Bronchial epithelial cell (primary cell): ENCODE measurements around the gene CALCR. TPM values are rescaled to one million over a fixed set of nuclear protein-coding genes. Genes with fewer than 3 reads are reported as not detected.

ENCODE experiments used
- DNase-seq: peaks from one replicate; pipeline ENCODE4 v3.0.0-alpha.2; 2010; ENCODE audit warnings: low read depth
- FAIRE-seq: peaks from 2 replicates; lab custom pipeline; 2011; peaks lifted over from hg19 to GRCh38; lab: Jason Lieb, UNC
- H3K27me3 ChIP-seq: 2 replicates; pipeline ENCODE4 v1.5.1; 2011; ENCODE audit warnings: low read length; ENCODE audit not compliant: control insufficient read depth, insufficient read depth
- H3K36me3 ChIP-seq: 2 replicates; pipeline ENCODE4 v1.5.1; 2011; ENCODE audit warnings: low read length; ENCODE audit not compliant: control insufficient read depth, insufficient read depth
- H3K4me3 ChIP-seq: 2 replicates; pipeline ENCODE4 v1.5.1; 2011; ENCODE audit warnings: mild to moderate bottlenecking, low read depth, low read length, control low read depth
- total RNA-seq: library from RNA; depleted of rRNA; stranded (reverse); fragments of >200 nt; gene quantifications from 2 replicates; pipeline ENCODE4 v1.2.1, GENCODE V29; 2014
- TF ChIP-seq, protein P1 (sequence below): IDR thresholded peaks from 2 replicates; pipeline ENCODE4 v1.5.1; 2011; ENCODE audit warnings: mild to moderate bottlenecking, moderate library complexity, low read length, control low read depth, inconsistent platforms; ENCODE audit not compliant: insufficient read depth, severe bottlenecking

Gene CALCR
- total RNA-seq, 1 donor from 2014 or later: not detected

DNA sequence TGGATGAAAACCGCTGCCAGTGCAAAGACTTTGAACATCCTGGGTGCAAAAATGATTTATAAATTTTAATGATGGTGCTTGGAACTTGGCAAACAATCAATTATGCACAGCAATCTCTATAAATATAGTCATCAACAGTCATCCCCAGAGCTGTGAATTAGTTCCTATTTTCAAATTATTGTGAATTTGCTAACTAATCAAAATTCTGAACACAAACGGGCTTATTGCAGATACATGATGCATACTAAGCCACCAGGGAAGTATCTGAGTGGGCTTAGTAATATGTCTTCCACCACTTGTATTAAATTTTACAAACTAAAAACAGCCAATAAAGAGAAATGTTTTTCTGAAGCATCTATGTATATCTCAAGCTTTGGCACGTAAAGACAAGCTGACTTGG is 165.2 kb downstream of the CALCR start:
- no peak for FAIRE-seq
- Histone ChIP-seq H3K36me3 (no peaks in the 10 kb centered on the region), H3K4me3 (no peak overlapping the region), H3K27me3 (no peaks in the 10 kb centered on the region)
- TF ChIP-seq, protein P1, sequence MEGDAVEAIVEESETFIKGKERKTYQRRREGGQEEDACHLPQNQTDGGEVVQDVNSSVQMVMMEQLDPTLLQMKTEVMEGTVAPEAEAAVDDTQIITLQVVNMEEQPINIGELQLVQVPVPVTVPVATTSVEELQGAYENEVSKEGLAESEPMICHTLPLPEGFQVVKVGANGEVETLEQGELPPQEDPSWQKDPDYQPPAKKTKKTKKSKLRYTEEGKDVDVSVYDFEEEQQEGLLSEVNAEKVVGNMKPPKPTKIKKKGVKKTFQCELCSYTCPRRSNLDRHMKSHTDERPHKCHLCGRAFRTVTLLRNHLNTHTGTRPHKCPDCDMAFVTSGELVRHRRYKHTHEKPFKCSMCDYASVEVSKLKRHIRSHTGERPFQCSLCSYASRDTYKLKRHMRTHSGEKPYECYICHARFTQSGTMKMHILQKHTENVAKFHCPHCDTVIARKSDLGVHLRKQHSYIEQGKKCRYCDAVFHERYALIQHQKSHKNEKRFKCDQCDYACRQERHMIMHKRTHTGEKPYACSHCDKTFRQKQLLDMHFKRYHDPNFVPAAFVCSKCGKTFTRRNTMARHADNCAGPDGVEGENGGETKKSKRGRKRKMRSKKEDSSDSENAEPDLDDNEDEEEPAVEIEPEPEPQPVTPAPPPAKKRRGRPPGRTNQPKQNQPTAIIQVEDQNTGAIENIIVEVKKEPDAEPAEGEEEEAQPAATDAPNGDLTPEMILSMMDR: no peak
- no peak for DNase-seq

DNA sequence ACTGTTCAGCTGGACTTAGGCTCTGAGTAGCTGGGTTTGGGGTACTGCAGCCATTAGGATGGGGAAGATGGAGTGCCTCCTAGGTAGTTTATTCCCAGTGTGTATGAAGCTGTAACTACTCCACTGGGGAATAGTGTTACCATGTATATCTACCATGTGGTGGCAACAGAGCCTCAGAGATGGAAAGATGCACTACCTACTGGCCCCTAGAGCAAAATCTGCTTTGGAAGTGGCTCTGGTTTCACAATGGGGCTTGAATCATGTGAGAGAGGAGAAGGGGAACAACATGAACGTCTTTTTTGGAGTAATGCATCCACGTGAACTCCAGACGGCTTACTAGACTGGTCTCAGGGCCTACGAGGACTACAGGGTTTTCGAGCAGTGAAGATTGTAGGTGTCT is 167.3 kb downstream of the CALCR start:
- no peaks in the 10 kb centered on the region for H3K27me3 ChIP-seq
- DNase-seq: no peak
- TF ChIP-seq, protein P1: no peak
- no peak for FAIRE-seq
- no peaks in the 10 kb centered on the region for H3K36me3 ChIP-seq
- no peak overlapping the region for H3K4me3 ChIP-seq

DNA sequence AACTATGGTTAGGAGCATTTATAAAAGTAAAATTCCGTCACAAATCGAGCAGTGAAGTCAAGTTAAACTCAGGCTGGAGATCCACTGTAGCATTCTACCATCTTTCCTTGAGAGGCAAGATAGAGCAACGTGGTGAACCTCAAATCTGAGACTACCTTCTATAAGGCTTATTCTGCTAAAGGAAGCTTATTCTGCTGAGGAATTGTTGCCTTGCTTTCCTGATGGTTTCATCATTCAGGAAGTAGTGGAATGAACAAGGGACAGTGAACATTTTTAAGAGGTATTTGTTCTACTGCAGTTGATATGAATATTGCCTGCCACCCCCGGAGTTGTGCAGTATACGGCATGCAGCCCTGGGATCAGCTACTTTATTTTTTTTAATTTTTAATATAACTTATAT is 171.6 kb downstream of the CALCR start:
- DNase-seq: no peak
- TF ChIP-seq, protein P1: no peak
- no peak for FAIRE-seq
- H3K27me3 ChIP-seq: no peaks in the 10 kb centered on the region
- H3K36me3 ChIP-seq: no peaks in the 10 kb centered on the region
- no peak overlapping the region for H3K4me3 ChIP-seq

DNA sequence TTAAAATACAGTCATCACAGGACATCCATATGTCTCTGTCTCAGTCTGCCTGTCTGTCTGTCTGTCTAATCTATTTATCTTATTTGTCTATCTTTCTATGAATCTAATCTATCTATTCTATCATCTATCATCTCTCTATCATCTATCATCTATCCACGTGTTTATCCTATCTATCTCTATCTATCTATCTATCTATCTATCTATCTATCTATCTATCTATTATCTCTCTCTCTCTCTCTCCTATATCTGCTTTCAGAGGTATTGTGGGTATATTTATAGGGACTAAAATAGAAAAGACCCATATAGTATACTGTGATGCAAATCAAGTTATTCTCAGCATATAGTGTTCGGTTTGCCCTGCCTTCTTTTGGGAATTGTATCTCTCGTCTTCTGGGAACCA is 174.9 kb downstream of the CALCR start:
- FAIRE-seq: no peak
- H3K27me3 ChIP-seq: no peaks in the 10 kb centered on the region
- H3K36me3 ChIP-seq: no peaks in the 10 kb centered on the region
- no peak overlapping the region for H3K4me3 ChIP-seq
- TF ChIP-seq, protein P1: no peak
- DNase-seq: no peak

DNA sequence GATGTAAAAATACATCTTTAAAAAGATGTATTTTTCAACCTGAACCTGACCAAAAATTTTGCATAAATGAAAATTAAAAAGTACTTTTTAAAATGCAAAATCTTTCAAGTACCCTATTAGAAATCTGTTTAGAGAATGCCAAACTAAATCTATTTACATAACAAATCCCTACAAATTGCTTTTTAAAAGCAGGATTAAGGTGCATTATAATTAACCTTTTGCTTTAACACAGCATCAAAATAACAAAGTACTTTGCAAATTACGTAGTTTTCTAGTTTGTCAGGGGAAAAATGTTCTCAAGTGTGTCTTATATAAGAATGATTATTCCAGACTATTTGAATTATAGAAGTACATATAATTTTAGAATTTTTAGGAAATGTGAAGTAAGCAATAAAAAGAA is 181.5 kb downstream of the CALCR start:
- FAIRE-seq (no peak), DNase-seq (no peak)
- H3K27me3 ChIP-seq: no peaks in the 10 kb centered on the region
- H3K36me3 ChIP-seq: no peaks in the 10 kb centered on the region
- no peak overlapping the region for H3K4me3 ChIP-seq
- TF ChIP-seq, protein P1: no peak

DNA sequence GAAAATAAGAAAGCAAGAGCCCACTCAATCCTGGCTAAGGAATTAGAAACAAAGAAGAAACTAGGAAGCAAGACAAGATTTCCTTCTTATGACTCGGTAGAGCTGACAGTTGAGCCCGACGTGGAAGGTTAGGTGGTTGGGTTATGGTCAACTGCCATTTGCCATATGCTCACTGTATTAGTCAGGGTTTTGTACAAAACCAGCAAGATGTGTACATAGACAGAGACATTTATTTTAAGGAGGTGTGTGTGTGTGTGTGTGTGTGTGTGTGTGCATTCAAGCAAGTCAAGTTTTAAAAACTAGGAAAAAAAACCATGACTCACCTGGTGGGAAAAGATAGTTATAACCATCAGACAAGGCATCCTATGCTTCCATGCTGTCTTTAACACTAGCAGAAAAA is 183.9 kb downstream of the CALCR start:
- H3K4me3 ChIP-seq: no peak overlapping the region
- TF ChIP-seq, protein P1: no peak
- H3K27me3 ChIP-seq: no peaks in the 10 kb centered on the region
- no peak for DNase-seq
- FAIRE-seq: no peak
- no peaks in the 10 kb centered on the region for H3K36me3 ChIP-seq
